ENCODE measurements around the gene TMEM255A.

The TMEM255A gene
- long read RNA-seq: 0 reads

DNA sequence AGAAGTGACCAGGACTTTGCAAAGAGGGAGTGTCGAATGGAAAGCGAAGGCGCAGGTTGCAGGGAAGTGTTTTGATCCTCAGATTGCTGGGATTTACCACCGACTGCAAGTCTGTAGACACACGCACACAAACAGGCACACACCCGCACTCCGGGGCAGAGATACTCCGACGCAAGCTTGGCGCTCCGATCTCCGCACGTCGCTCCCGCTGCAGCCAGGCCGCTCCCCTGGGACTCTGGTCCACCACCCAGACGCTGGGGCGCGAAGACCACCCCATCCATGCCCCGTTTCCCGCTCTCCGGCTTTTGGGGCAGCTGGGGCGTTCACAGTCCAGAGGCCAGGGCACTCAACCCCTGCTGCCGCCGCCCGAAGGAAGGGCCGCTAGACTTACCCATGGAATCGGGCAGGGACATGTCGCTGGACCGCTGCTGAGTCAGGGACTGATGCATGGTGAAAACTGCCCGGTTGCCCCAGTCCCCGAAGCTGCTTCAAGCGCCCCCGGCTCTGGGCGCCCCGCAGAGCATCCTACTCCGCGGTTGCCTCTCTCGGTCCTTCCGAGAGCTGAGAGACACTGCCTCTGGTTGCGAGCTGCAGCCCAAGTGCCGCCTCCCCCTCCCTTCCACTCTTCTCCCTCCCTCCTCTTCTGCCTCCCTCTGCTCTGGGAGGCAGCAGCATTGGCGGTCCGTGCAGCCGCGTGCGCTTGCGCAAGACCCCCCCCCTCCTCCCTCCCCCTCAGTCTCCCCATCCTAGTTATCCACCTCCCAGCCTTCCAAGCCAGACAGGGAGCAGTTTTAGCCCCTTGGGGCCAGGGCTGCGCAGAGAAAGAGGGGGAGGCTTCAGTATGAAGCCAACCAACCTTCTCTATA lies at the start of gene TMEM255A:
Gene TMEM255A (minus strand): TSS at position 601 of the 866 bp plus-strand sequence. CDS start 152 bp downstream, at position 449.
- no peak for DNase-seq (ENCODE audit: low read depth in 1 of 2, low spot score in 1 of 2)

DNA sequence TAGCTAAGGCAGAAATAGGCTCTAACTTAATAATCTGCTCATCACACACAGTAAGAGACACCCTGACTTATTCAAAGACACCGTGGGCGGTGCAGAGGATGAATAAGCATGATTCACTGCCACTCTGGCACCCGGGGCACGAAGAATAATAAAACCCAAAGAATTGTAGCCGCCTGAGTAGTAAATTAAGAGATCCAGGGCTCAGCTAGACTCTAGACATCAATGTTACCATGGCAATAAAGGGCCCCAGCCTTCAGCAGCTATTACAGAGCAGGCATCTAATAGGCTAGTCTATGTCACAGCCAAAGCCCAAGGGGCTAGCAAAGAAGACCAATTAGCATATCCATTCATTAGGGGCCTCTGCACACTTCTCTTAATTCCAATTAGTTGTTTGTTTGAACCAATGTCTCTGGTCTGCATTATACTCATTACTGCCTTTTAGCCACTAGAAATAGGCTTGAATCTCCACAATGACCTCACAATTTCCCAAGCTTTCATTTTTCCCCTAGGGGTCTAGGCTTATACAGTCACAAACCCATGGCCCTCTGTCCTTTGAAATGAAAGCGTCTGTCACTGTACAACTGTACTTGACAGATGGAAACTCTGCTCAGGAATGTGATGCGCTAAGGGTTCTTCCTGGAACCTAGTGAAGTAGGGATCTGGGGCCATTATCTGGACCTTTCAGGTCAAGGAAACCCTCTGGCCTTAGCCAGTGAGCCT lies 47.6 kb upstream of the TMEM255A start:
- TF ChIP-seq POLR2AphosphoS5 (IDR thresholded peaks at IDR 0.05; ENCODE audit: low read depth) (no peak), SPI1 (IDR thresholded peaks at IDR 0.05; ENCODE audit: borderline replicate concordance, low read depth) (no peak), GABPA (IDR thresholded peaks at IDR 0.05; ENCODE audit: low read depth) (no peak)
- TF ChIP-seq, protein P1, sequence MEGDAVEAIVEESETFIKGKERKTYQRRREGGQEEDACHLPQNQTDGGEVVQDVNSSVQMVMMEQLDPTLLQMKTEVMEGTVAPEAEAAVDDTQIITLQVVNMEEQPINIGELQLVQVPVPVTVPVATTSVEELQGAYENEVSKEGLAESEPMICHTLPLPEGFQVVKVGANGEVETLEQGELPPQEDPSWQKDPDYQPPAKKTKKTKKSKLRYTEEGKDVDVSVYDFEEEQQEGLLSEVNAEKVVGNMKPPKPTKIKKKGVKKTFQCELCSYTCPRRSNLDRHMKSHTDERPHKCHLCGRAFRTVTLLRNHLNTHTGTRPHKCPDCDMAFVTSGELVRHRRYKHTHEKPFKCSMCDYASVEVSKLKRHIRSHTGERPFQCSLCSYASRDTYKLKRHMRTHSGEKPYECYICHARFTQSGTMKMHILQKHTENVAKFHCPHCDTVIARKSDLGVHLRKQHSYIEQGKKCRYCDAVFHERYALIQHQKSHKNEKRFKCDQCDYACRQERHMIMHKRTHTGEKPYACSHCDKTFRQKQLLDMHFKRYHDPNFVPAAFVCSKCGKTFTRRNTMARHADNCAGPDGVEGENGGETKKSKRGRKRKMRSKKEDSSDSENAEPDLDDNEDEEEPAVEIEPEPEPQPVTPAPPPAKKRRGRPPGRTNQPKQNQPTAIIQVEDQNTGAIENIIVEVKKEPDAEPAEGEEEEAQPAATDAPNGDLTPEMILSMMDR (IDR thresholded peaks at IDR 0.05; ENCODE audit: insufficient read depth, low read length): no peak
- TF ChIP-seq, protein P2, sequence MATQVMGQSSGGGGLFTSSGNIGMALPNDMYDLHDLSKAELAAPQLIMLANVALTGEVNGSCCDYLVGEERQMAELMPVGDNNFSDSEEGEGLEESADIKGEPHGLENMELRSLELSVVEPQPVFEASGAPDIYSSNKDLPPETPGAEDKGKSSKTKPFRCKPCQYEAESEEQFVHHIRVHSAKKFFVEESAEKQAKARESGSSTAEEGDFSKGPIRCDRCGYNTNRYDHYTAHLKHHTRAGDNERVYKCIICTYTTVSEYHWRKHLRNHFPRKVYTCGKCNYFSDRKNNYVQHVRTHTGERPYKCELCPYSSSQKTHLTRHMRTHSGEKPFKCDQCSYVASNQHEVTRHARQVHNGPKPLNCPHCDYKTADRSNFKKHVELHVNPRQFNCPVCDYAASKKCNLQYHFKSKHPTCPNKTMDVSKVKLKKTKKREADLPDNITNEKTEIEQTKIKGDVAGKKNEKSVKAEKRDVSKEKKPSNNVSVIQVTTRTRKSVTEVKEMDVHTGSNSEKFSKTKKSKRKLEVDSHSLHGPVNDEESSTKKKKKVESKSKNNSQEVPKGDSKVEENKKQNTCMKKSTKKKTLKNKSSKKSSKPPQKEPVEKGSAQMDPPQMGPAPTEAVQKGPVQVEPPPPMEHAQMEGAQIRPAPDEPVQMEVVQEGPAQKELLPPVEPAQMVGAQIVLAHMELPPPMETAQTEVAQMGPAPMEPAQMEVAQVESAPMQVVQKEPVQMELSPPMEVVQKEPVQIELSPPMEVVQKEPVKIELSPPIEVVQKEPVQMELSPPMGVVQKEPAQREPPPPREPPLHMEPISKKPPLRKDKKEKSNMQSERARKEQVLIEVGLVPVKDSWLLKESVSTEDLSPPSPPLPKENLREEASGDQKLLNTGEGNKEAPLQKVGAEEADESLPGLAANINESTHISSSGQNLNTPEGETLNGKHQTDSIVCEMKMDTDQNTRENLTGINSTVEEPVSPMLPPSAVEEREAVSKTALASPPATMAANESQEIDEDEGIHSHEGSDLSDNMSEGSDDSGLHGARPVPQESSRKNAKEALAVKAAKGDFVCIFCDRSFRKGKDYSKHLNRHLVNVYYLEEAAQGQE (IDR thresholded peaks at IDR 0.05; ENCODE audit: insufficient replicate concordance, low read depth): no peak
- no peak overlapping the region for H3K27ac ChIP-seq (replicated peaks)
- DNase-seq (ENCODE audit: low read depth in 1 of 2, low spot score in 1 of 2): no peak
- H3K4me3 ChIP-seq (replicated peaks; ENCODE audit: insufficient read depth, low read length): no peak overlapping the region
- H3K27me3 ChIP-seq (ENCODE audit: insufficient read depth, poor library complexity, severe bottlenecking): no peaks in the 10 kb centered on the region

More for the DNA sequence above, at the start of gene TMEM255A:
- peaks cover 12% of the 10 kb centered on the region for H3K27me3 ChIP-seq (ENCODE audit: insufficient read depth, poor library complexity, severe bottlenecking)
- TF ChIP-seq SPI1 (IDR thresholded peaks at IDR 0.05; ENCODE audit: borderline replicate concordance, low read depth) (no peak), GABPA (IDR thresholded peaks at IDR 0.05; ENCODE audit: low read depth) (no peak), POLR2AphosphoS5 (IDR thresholded peaks at IDR 0.05; ENCODE audit: low read depth) (no peak)
- TF ChIP-seq, protein P2 (IDR thresholded peaks at IDR 0.05; ENCODE audit: insufficient replicate concordance, low read depth): no peak
- TF ChIP-seq, protein P1 (IDR thresholded peaks at IDR 0.05; ENCODE audit: insufficient read depth, low read length): no peak
- no peak within 1 kb of the TSS for H3K27ac ChIP-seq (replicated peaks)
- H3K4me3 ChIP-seq (replicated peaks; ENCODE audit: insufficient read depth, low read length): peak within 1 kb of the TSS; percentile 31

DNA sequence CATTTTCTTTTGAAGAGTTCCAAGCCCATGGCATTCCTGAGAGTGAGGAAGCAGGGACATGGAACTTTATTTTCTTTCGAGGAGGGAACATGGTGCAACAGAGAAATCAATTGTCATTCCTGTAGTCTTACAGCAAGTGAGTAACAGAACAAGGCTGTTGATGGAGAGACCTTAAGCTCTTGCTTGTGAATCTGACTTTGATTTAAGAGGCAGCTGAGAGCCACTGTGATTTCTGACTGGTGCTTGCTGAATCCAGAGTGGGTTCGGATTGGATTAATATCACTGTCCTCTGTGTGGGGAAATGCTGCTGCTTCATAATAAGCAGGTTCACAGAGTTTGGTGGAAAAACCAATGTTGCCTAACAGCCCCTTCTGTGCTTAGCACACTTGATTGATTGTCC lies 45.9 kb upstream of the TMEM255A start:
- no peak for TF ChIP-seq GABPA (IDR thresholded peaks at IDR 0.05; ENCODE audit: low read depth)
- TF ChIP-seq POLR2AphosphoS5 (IDR thresholded peaks at IDR 0.05; ENCODE audit: low read depth): no peak
- TF ChIP-seq, protein P1 (IDR thresholded peaks at IDR 0.05; ENCODE audit: insufficient read depth, low read length): no peak
- TF ChIP-seq, protein P2 (IDR thresholded peaks at IDR 0.05; ENCODE audit: insufficient replicate concordance, low read depth): no peak
- TF ChIP-seq SPI1 (IDR thresholded peaks at IDR 0.05; ENCODE audit: borderline replicate concordance, low read depth): no peak

More for the DNA sequence above, 45.9 kb upstream of the TMEM255A start:
- no peaks in the 10 kb centered on the region for H3K27me3 ChIP-seq (ENCODE audit: insufficient read depth, poor library complexity, severe bottlenecking)
- H3K27ac ChIP-seq (replicated peaks): no peak overlapping the region
- no peak for DNase-seq (ENCODE audit: low read depth in 1 of 2, low spot score in 1 of 2)
- H3K4me3 ChIP-seq (replicated peaks; ENCODE audit: insufficient read depth, low read length): no peak overlapping the region
